ENCODE results near the gene OR11G2.

DNA sequence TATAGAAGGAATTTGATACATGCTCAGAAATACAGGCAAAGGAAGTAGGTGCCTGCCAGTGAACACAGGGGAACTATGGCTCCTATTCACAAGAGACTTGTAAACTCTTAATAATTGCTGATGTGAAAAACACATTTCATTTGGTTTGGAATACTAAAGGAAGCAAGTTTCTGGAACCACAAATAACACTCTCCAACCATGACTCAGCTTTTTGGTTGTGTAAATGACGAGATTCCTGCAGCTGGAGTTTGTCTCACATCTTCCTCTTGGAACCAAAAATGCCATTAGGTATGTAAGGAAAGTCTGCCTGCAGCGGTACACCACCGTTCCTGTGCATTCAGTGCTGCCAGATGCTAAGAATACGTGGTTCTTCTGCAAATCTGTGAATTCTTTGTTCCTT is 28.3 kb downstream of the OR11G2 start:
- TF ChIP-seq POLR2A (IDR thresholded peaks at IDR 0.05) = no peak
- TF ChIP-seq, protein P1, sequence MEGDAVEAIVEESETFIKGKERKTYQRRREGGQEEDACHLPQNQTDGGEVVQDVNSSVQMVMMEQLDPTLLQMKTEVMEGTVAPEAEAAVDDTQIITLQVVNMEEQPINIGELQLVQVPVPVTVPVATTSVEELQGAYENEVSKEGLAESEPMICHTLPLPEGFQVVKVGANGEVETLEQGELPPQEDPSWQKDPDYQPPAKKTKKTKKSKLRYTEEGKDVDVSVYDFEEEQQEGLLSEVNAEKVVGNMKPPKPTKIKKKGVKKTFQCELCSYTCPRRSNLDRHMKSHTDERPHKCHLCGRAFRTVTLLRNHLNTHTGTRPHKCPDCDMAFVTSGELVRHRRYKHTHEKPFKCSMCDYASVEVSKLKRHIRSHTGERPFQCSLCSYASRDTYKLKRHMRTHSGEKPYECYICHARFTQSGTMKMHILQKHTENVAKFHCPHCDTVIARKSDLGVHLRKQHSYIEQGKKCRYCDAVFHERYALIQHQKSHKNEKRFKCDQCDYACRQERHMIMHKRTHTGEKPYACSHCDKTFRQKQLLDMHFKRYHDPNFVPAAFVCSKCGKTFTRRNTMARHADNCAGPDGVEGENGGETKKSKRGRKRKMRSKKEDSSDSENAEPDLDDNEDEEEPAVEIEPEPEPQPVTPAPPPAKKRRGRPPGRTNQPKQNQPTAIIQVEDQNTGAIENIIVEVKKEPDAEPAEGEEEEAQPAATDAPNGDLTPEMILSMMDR (IDR thresholded peaks at IDR 0.05) = no peak

Data from esophagus squamous epithelium (tissue), 4 donors.